Keratinocyte (primary cell): ENCODE results near the gene ZC3H8. TPM values are rescaled to one million over a fixed set of nuclear protein-coding genes. Genes with fewer than 3 reads are reported as not detected.

Experiments used
- DNase-seq: peaks from one replicate; pipeline ENCODE4 v3.0.0-alpha.2; 2011; ENCODE audit warnings: low read depth, missing footprints, low spot score
- FAIRE-seq: peaks from 2 replicates; lab custom pipeline; 2011; peaks lifted over from hg19 to GRCh38; lab: Jason Lieb, UNC
- H2AFZ ChIP-seq: 2 replicates; pipeline ENCODE4 v1.6.0; 2012; ENCODE audit warnings: low read length, control low read depth, inconsistent platforms; ENCODE audit not compliant: control insufficient read depth
- H3K27ac ChIP-seq: 2 replicates; pipeline ENCODE4 v1.5.1; 2011; ENCODE audit warnings: low read length; ENCODE audit not compliant: control insufficient read depth, insufficient read depth
- H3K27me3 ChIP-seq: 3 replicates; pipeline ENCODE4 v1.6.0; 2011; ENCODE audit warnings: low read length; ENCODE audit not compliant: control insufficient read depth, insufficient read depth; ENCODE audit errors: extremely low read depth
- H3K36me3 ChIP-seq, 2 experiments: 2 replicates in 1 of 2; 3 replicates in 1 of 2; pipeline ENCODE4 v1.5.1; 2011; ENCODE audit warnings: low read length in 2 of 2, mild to moderate bottlenecking in 1 of 2; ENCODE audit not compliant: control insufficient read depth in 2 of 2, insufficient read depth in 2 of 2; ENCODE audit errors: extremely low read depth in 1 of 2
- H3K4me1 ChIP-seq: 3 replicates; pipeline ENCODE4 v1.5.1; 2011; ENCODE audit warnings: low read length; ENCODE audit not compliant: control insufficient read depth, insufficient read depth; ENCODE audit errors: extremely low read depth
- H3K4me2 ChIP-seq: 3 replicates; pipeline ENCODE4 v1.6.0; 2011; ENCODE audit warnings: low read depth, low read length; ENCODE audit not compliant: control insufficient read depth, insufficient read depth; ENCODE audit errors: extremely low read depth
- H3K4me3 ChIP-seq, 3 experiments: fragments of 200-600 bp in 1 of 3; sonication (generic) in 1 of 3; 2 replicates in 2 of 3; 3 replicates in 1 of 3; pipeline ENCODE4 v1.5.1; 2011 to 2016; ENCODE audit warnings: low read length in 3 of 3, mild to moderate bottlenecking in 3 of 3, control low read depth in 2 of 3, inconsistent platforms in 1 of 3, low read depth in 1 of 3, mixed read lengths in 1 of 3, mixed run types in 1 of 3, moderate library complexity in 1 of 3; ENCODE audit not compliant: control insufficient read depth in 2 of 3, insufficient read depth in 2 of 3; ENCODE audit errors: extremely low read depth in 1 of 3
- H3K79me2 ChIP-seq: 2 replicates; pipeline ENCODE4 v1.6.0; 2012; ENCODE audit warnings: low read length; ENCODE audit not compliant: control insufficient read depth, insufficient read depth
- H3K9ac ChIP-seq: 3 replicates; pipeline ENCODE4 v1.6.0; 2011; ENCODE audit warnings: low read length; ENCODE audit not compliant: control insufficient read depth, insufficient read depth; ENCODE audit errors: extremely low read depth
- H3K9me1 ChIP-seq: 3 replicates; pipeline ENCODE4 v1.6.0; 2011; ENCODE audit warnings: low read length; ENCODE audit not compliant: control insufficient read depth, insufficient read depth; ENCODE audit errors: extremely low read depth
- H3K9me3 ChIP-seq: 2 replicates; pipeline ENCODE4 v1.5.1; 2012; ENCODE audit warnings: low read depth, low read length; ENCODE audit not compliant: control insufficient read depth
- H4K20me1 ChIP-seq: 3 replicates; pipeline ENCODE4 v1.6.0; 2011; ENCODE audit warnings: low read length; ENCODE audit not compliant: control insufficient read depth, insufficient read depth; ENCODE audit errors: extremely low read depth
- CTCF ChIP-seq, 3 experiments: IDR thresholded peaks in 1 of 3; conservative IDR thresholded peaks in 1 of 3; optimal IDR thresholded peaks in 1 of 3; 2 replicates in 2 of 3; 3 replicates in 1 of 3; pipeline versions ENCODE3 to v1.5.1; 2011; ENCODE audit warnings: low read length in 3 of 3, mild to moderate bottlenecking in 3 of 3, moderate library complexity in 2 of 3, control low read depth in 1 of 3, inconsistent platforms in 1 of 3; ENCODE audit not compliant: insufficient read depth in 2 of 3; ENCODE audit errors: extremely low read depth in 1 of 3
- EZH2 ChIP-seq: IDR thresholded peaks from one replicate; pipeline ENCODE4 v1.6.1; 2012; ENCODE audit warnings: inconsistent platforms, mild to moderate bottlenecking, low read length, moderate library complexity
- dilution Hi-C: fragments of 300-500 bp; cut with MboI; formaldehyde crosslinking; loops from one replicate; pipeline ENCODE4 v1.7.0; 2020; ENCODE audit warnings: low sequenced_read_pairs; ENCODE audit not compliant: extremely low pct_ligation_motif_present
- polyA plus RNA-seq, 5 experiments: library from polyadenylated mRNA; depleted of rRNA in 3 of 5; stranded (reverse) in 3 of 5; stranded (forward) in 1 of 5; unstranded in 1 of 5; fragments of >200 nt; gene quantifications; 1 replicate in 1 of 5; 2 replicates in 3 of 5; 3 replicates in 1 of 5; pipeline versions ENCODE4 v1.2.1 to v1.2.3, GENCODE V29; 2011 to 2012; ENCODE audit warnings: missing spikeins in 2 of 5, low read depth in 1 of 5, low replicate concordance in 1 of 5

ZC3H8 gene
- polyA plus RNA-seq, 1 donor (not counting 4 experiments of a cell fraction or from before 2014, with no cell fraction given), result 11.4 TPM

- H3K36me3 ChIP-seq, result no peaks in the 10 kb centered on the region
- H2AFZ ChIP-seq, result no peak overlapping the region
- H4K20me1 ChIP-seq, result no peaks in the 10 kb centered on the region
- no peak overlapping the region for H3K4me2 ChIP-seq
- dilution Hi-C loops, result no loop called here
- no peaks in the 10 kb centered on the region for H3K9me1 ChIP-seq
- H3K27me3 ChIP-seq, result no peaks in the 10 kb centered on the region
- no peak overlapping the region for H3K9ac ChIP-seq
- no peaks in the 10 kb centered on the region for H3K9me3 ChIP-seq
- H3K27ac ChIP-seq, result no peak overlapping the region
- H3K79me2 ChIP-seq, result peaks cover 22% of the 10 kb centered on the region
- H3K4me1 ChIP-seq, result peaks cover 15% of the 10 kb centered on the region
- H3K4me3 ChIP-seq, result no peak overlapping the region
- no peak for TF ChIP-seq CTCF (optimal IDR thresholded peaks at IDR 0.05 in 1 of 3, IDR thresholded peaks at IDR 0.05 in 1 of 3, conservative IDR thresholded peaks at IDR 0.05 in 1 of 3; ENCODE audit: extremely low read depth in 1 of 3, insufficient read depth in 2 of 3, low read length in 3 of 3)
- no peak for TF ChIP-seq EZH2
- DNase-seq, result no peak
- FAIRE-seq, result no peak
These were observed 1.0 kb upstream of the ZC3H8 start for GRCh38 chr2:112255875-112256274.

- Histone ChIP-seq H3K4me2 (peak overlapping the region; percentile 96), H3K79me2 (peaks cover 22% of the 10 kb centered on the region), H3K27me3 (no peaks in the 10 kb centered on the region), H3K9ac (no peak overlapping the region), H3K27ac (no peak overlapping the region), H3K9me1 (no peaks in the 10 kb centered on the region), H3K4me3 (no peak overlapping the region), H4K20me1 (no peaks in the 10 kb centered on the region), H3K36me3 (peaks cover 0 to 3% of the 10 kb centered on the region in 2 experiments), H3K4me1 (peaks cover 9% of the 10 kb centered on the region), H3K9me3 (no peaks in the 10 kb centered on the region), H2AFZ (no peak overlapping the region)
- dilution Hi-C loops, result no loop called here
- TF ChIP-seq EZH2 (no peak), CTCF (optimal IDR thresholded peaks at IDR 0.05 in 1 of 3, IDR thresholded peaks at IDR 0.05 in 1 of 3, conservative IDR thresholded peaks at IDR 0.05 in 1 of 3; ENCODE audit: extremely low read depth in 1 of 3, insufficient read depth in 2 of 3, low read length in 3 of 3) (no peak)
- no peak for FAIRE-seq
- DNase-seq, result no peak
These were observed 1.5 kb downstream of the ZC3H8 start for GRCh38 chr2:112253261-112253815.
